ENCODE measurements around the gene INCENP.

Gene INCENP

DNA sequence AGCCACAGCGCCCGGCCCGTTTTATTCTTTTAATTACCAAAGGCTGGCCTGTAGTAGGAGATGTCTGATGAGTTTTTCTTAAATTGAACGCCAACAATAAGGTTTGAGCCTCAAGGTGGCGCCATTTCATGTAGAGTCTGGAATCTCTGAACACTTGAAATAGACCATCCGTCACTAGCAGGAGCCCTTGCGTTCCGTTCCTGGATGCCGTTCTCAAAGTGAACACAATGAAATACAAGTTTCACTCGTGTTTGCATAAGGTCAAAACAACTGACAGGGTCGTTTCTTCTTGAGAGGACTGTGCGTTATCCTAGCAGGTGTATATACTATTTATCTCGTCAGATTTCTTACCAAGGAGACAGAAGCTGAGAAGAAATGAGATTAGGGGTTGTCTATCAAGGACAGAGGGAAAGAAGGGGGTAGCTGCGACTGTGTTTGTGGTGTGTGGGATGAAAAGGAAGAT, 47.5 kb downstream of the INCENP start:
- TF ChIP-seq, protein P1, sequence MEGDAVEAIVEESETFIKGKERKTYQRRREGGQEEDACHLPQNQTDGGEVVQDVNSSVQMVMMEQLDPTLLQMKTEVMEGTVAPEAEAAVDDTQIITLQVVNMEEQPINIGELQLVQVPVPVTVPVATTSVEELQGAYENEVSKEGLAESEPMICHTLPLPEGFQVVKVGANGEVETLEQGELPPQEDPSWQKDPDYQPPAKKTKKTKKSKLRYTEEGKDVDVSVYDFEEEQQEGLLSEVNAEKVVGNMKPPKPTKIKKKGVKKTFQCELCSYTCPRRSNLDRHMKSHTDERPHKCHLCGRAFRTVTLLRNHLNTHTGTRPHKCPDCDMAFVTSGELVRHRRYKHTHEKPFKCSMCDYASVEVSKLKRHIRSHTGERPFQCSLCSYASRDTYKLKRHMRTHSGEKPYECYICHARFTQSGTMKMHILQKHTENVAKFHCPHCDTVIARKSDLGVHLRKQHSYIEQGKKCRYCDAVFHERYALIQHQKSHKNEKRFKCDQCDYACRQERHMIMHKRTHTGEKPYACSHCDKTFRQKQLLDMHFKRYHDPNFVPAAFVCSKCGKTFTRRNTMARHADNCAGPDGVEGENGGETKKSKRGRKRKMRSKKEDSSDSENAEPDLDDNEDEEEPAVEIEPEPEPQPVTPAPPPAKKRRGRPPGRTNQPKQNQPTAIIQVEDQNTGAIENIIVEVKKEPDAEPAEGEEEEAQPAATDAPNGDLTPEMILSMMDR (IDR thresholded peaks at IDR 0.05; ENCODE audit: low read length, missing control alignments) = peak; percentile 69
- peak; percentile 86 for DNase-seq (ENCODE audit: low read depth)
- no peak overlapping the region for H3K4me3 ChIP-seq (replicated peaks; ENCODE audit: low read depth, low read length)

DNA sequence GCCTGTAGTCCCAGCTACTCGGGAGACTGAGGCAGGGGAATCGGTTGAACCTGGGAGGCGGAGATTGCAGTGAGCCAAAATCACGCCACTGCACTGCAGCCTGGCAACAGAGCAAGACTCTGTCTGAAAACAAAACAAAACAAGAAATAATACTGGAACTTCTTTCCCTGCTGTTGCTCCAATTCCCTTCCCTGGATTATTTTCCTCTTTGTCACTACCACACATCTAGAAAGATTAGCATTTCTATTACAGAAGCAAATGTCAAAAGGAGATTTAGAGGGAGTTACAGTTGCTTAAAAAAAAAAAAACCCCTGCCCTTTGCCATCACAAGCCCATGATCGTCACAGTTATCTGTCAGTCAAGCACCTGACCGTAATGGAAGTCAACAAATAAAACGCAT, 48.5 kb downstream of the INCENP start:
- TF ChIP-seq, protein P1 (IDR thresholded peaks at IDR 0.05; ENCODE audit: low read length, missing control alignments) = no peak
- DNase-seq (ENCODE audit: low read depth) = no peak
- H3K4me3 ChIP-seq (replicated peaks; ENCODE audit: low read depth, low read length) = no peak overlapping the region

DNA sequence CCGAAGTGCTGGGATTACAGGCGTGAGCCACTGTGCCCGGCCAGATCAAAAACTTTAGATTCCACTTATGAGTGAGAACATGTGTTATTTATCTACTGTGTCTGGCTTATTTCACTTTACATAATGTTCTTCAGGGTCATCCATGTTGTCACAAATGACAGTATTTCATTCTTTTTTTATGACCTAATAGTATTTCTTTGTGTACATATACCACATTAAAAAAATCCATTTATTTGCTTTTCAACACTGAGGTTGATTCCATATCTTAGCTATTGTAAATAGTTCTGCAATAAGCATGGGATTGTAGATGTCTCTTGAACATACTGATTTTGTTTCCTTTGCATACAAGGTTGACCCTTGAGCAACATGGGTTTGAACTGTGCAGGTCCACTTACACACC, 53.0 kb downstream of the INCENP start:
- H3K4me3 ChIP-seq (replicated peaks; ENCODE audit: low read depth, low read length) = no peak overlapping the region
- TF ChIP-seq, protein P1 (IDR thresholded peaks at IDR 0.05; ENCODE audit: low read length, missing control alignments) = no peak
- DNase-seq (ENCODE audit: low read depth) = no peak

DNA sequence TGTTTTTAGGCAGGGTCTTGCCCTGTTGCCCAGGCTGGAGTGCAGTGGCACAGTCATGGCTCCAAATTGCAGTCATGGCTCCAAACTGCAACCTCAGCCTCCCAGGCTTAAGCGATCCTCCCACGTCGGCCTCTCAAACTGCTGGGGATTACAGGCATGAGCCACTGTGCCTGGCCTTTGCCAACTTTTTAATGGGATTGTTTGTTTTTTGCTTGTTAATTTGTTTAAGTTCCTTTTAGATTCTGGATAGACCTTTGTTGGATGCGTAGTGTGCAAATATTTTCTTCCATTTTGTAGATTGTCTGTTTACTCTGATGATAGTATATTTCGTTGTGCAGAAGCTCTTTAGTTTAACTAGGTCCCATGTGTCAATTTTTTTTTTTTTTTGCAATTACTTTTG, 56.2 kb downstream of the INCENP start:
- TF ChIP-seq, protein P1 (IDR thresholded peaks at IDR 0.05; ENCODE audit: low read length, missing control alignments) = no peak

DNA sequence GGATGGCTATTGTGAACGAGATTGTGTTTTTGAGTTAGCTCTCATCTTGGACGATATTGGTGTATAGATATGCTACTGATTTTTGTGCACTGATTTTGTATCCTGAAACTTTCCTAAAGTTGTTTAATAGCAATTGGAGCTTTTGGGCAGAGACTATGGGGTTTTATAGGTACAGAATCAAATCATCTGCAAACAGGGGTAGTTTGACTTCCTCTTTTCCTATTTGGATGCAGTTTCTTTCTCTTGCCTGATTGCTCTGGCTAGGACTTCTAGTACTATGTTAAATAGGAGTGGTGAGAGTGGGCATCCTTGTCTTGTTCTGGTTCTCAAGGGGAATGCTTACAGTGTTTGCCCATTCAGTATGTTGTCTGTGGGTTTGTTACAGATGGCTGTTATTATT, 57.3 kb downstream of the INCENP start:
- no peak for DNase-seq (ENCODE audit: low read depth)
- no peak overlapping the region for H3K4me3 ChIP-seq (replicated peaks; ENCODE audit: low read depth, low read length)
- TF ChIP-seq, protein P1 (IDR thresholded peaks at IDR 0.05; ENCODE audit: low read length, missing control alignments) = no peak

More for the DNA sequence above, 56.2 kb downstream of the INCENP start:
- H3K4me3 ChIP-seq (replicated peaks; ENCODE audit: low read depth, low read length) = no peak overlapping the region
- DNase-seq (ENCODE audit: low read depth) = no peak

DNA sequence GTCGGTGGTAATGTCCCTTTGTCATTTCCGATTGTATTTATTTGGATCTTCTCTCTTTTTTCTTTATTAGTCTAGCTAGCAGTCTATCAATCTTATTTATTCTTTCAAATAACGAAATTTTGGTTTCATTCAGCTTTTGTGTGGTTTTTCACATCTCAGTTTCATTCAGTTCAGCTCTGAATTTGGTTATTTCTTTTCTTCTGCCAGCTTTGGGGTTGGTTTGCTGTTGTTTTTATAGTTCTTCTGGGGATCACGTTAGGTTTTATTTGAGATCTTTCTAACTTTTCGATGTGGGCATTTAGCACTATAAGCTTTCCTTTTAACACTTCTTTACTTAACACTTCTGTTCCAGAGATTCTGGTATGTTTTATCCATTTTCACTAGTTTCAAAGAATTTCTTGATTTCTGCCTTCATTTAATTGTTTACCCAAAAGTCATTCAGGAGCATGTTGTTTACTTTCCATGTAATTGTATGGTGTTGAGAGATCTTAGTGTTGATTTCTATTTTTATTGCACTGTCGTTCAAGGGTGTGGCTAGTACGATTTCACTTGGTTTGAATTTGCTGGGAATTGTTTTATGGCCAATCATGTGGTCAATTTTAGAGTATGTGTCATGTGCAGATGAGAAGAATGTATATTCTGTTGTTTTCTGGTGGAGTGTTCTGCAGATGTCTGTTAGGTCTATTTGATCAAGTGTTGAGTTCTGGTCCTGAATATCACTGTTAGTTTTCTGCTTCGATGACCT, 58.5 kb downstream of the INCENP start:
- DNase-seq (ENCODE audit: low read depth) = no peak
- TF ChIP-seq, protein P1 (IDR thresholded peaks at IDR 0.05; ENCODE audit: low read length, missing control alignments) = no peak
- H3K4me3 ChIP-seq (replicated peaks; ENCODE audit: low read depth, low read length) = no peak overlapping the region

DNA sequence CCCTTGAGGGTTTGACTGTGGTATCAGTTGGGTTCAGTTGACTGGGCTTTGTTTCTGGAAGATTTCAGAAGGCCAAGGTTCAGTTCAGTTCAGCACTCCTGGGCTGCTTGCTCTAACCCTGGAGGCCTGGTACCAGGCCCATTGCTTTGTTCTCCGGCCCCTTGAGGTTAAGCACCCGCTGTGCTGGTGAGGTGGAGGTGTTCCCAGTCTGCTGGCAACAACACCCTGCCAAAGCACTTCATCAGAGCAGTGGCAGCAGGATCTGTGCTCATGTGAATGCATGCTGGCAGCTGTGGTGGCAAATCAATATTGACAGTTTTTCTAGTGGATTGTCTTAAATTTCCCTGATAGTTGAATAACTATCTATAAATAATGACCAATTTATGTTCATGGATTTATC, 62.4 kb downstream of the INCENP start:
- DNase-seq (ENCODE audit: low read depth) = no peak
- TF ChIP-seq, protein P1 (IDR thresholded peaks at IDR 0.05; ENCODE audit: low read length, missing control alignments) = no peak
- H3K4me3 ChIP-seq (replicated peaks; ENCODE audit: low read depth, low read length) = no peak overlapping the region
